Measurements from ENCODE around the gene DAAM1. TPM values are rescaled to one million over a fixed set of nuclear protein-coding genes. Genes with fewer than 3 reads are reported as not detected.

The DAAM1 gene
- total RNA-seq, 3 donors from 2014 or later (not counting 1 experiment from before 2014, with no cell fraction given): 10.9 to 31.4 (median 12.6) TPM

DNA sequence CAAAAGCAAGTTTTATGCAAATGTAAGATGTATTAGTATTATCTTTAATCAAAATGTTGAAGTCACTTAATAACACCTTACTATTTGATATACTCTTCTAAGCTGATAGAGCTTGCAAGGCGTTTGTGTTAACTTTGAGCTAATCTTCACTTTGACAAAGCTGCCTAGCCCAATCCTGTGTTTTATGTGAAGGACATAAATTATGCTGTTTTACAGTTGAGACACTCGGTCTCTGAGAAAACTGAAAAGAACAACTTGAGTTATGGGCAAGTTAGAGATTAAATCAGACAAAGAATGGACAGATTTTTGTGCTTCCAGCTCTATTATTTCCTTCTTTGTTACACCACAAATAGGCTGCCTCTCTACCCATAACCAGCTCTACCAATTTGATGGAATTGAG is 42.0 kb upstream of the DAAM1 start:
- no peak for ATAC-seq

DNA sequence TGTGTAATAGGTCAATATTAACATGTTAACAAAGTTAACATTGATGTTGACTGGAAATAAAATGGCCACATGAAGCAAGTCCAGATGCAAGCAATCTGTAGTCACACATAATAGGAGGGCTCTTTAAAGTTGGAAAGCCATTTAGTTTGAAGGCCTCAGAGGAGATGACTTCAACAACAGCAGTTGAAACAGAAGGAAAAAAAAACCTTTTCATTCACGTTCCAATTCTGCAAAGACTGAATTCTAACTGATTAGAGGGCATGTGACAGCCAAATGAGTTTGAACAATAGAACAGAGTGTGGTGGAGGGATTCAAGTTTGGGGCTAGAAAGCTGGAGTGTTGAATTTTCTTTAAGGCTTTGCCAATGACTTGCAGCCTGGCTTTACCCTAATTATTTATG is 41.5 kb upstream of the DAAM1 start:
- WGBS (ENCODE audit: insufficient coverage): 89% methylated on average over 1 of the region's 1 CpG
- H3K27me3 Mint-ChIP-seq (ENCODE audit: low read depth in 2 of 2): no peaks in the 10 kb centered on the region
- H3K9me3 Mint-ChIP-seq: no peaks in the 10 kb centered on the region
- H3K9me3 ChIP-seq (ENCODE audit: control insufficient read depth, insufficient read depth, low read length): no peaks in the 10 kb centered on the region
- no peaks in the 10 kb centered on the region for H3K27me3 ChIP-seq (ENCODE audit: control insufficient read depth, insufficient read depth, low read length)
- no peak overlapping the region for H3K27ac Mint-ChIP-seq
- intact Hi-C loops (cut with micrococcal nuclease): no loop called here
- no peak overlapping the region for H3K4me3 ChIP-seq (ENCODE audit: low read length)
- no peak overlapping the region for H3K27ac ChIP-seq (ENCODE audit: low read length)
- no peaks in the 10 kb centered on the region for H3K4me1 ChIP-seq (ENCODE audit: control insufficient read depth, insufficient read depth, low read length)
- TF ChIP-seq, protein P1, sequence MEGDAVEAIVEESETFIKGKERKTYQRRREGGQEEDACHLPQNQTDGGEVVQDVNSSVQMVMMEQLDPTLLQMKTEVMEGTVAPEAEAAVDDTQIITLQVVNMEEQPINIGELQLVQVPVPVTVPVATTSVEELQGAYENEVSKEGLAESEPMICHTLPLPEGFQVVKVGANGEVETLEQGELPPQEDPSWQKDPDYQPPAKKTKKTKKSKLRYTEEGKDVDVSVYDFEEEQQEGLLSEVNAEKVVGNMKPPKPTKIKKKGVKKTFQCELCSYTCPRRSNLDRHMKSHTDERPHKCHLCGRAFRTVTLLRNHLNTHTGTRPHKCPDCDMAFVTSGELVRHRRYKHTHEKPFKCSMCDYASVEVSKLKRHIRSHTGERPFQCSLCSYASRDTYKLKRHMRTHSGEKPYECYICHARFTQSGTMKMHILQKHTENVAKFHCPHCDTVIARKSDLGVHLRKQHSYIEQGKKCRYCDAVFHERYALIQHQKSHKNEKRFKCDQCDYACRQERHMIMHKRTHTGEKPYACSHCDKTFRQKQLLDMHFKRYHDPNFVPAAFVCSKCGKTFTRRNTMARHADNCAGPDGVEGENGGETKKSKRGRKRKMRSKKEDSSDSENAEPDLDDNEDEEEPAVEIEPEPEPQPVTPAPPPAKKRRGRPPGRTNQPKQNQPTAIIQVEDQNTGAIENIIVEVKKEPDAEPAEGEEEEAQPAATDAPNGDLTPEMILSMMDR (IDR thresholded peaks at IDR 0.05): no peak
- H3K4me3 Mint-ChIP-seq: no peak overlapping the region
- DNase-seq: no peak
- H3K36me3 ChIP-seq (ENCODE audit: control insufficient read depth, insufficient read depth, low read length): no peaks in the 10 kb centered on the region
- ATAC-seq: no peak
- H3K4me1 Mint-ChIP-seq: peaks cover 0 to 4% of the 10 kb centered on the region in 2 donors
- no peaks in the 10 kb centered on the region for H3K36me3 Mint-ChIP-seq

More for the DNA sequence above, 42.0 kb upstream of the DAAM1 start:
- intact Hi-C loops (cut with micrococcal nuclease): no loop called here
- no peak overlapping the region for H3K4me3 Mint-ChIP-seq
- WGBS (ENCODE audit: insufficient coverage): 81% methylated on average over 2 of the region's 2 CpGs
- no peak overlapping the region for H3K27ac ChIP-seq (ENCODE audit: low read length)
- H3K27ac Mint-ChIP-seq: no peak overlapping the region
- H3K27me3 ChIP-seq (ENCODE audit: control insufficient read depth, insufficient read depth, low read length): no peaks in the 10 kb centered on the region
- no peaks in the 10 kb centered on the region for H3K9me3 Mint-ChIP-seq
- H3K27me3 Mint-ChIP-seq (ENCODE audit: low read depth in 2 of 2): no peaks in the 10 kb centered on the region
- no peak overlapping the region for H3K4me3 ChIP-seq (ENCODE audit: low read length)
- TF ChIP-seq, protein P1 (IDR thresholded peaks at IDR 0.05): no peak
- H3K36me3 Mint-ChIP-seq: no peaks in the 10 kb centered on the region
- DNase-seq: no peak
- H3K4me1 ChIP-seq (ENCODE audit: control insufficient read depth, insufficient read depth, low read length): no peaks in the 10 kb centered on the region
- peaks cover 0 to 4% of the 10 kb centered on the region in 2 donors for H3K4me1 Mint-ChIP-seq
- H3K36me3 ChIP-seq (ENCODE audit: control insufficient read depth, insufficient read depth, low read length): no peaks in the 10 kb centered on the region
- no peaks in the 10 kb centered on the region for H3K9me3 ChIP-seq (ENCODE audit: control insufficient read depth, insufficient read depth, low read length)

DNA sequence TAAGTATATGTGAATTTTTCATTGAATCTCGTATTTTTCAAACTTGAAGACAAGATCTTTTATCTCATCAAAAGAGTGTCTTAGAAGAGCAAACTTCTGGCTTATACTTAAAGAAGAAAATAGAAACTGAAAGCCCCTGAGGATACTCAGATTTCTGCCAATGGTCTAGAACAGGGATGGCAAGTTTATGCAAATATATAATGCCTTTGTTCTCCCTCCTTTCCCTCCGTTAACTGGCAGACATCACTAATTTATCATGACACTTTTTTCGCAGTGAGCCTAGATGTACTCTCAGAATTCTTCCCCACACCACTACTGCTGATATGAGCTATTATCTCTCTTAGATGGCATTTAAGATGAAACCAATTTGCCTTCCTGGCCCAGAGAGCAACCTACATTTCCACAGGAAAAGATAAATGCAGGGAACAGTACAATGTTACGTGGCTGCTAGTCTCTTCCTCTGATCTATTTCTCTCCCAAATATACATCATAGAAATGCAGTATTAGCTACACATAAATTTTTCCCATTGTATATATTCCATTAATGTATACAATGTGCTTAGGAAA is 40.0 kb upstream of the DAAM1 start:
- H3K4me1 ChIP-seq (ENCODE audit: control insufficient read depth, insufficient read depth, low read length): no peaks in the 10 kb centered on the region
- no peak for ATAC-seq
- no peak overlapping the region for H3K4me3 ChIP-seq (ENCODE audit: low read length)
- intact Hi-C loops (cut with micrococcal nuclease): no loop called here
- Mint-ChIP-seq H3K4me1 (peaks cover 0 to 4% of the 10 kb centered on the region in 2 donors), H3K9me3 (no peaks in the 10 kb centered on the region), H3K27me3 (ENCODE audit: low read depth in 2 of 2) (no peaks in the 10 kb centered on the region), H3K27ac (no peak overlapping the region), H3K36me3 (no peaks in the 10 kb centered on the region), H3K4me3 (no peak overlapping the region)
- WGBS (ENCODE audit: insufficient coverage): 72% methylated on average over 3 of the region's 4 CpGs
- no peaks in the 10 kb centered on the region for H3K9me3 ChIP-seq (ENCODE audit: control insufficient read depth, insufficient read depth, low read length)
- H3K36me3 ChIP-seq (ENCODE audit: control insufficient read depth, insufficient read depth, low read length): no peaks in the 10 kb centered on the region
- no peak for DNase-seq
- H3K27me3 ChIP-seq (ENCODE audit: control insufficient read depth, insufficient read depth, low read length): no peaks in the 10 kb centered on the region
- H3K27ac ChIP-seq (ENCODE audit: low read length): no peak overlapping the region
- TF ChIP-seq, protein P1 (IDR thresholded peaks at IDR 0.05): no peak

DNA sequence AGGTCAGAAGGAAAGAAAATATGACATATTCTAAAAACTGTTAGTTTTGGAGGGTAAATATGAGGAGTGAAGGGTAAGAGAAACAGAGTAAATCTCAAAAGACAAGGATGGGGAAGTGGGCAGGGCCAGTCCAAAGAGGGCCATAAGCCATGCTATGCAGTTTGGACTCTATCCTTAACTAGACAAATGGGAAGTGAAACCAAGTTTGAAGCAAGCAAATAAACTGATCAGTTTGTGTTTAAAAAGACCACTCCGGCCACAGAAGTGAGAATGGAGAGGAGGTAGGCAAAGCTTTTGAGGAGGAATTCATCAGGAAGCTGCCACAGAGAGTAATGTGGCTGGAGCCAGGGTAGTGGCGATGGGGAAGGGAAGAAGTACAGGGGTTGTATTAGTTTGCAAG is 37.5 kb upstream of the DAAM1 start:
- Mint-ChIP-seq H3K27ac (no peak overlapping the region), H3K36me3 (no peaks in the 10 kb centered on the region)
- H3K27ac ChIP-seq (ENCODE audit: low read length): no peak overlapping the region

More for the DNA sequence above, 37.5 kb upstream of the DAAM1 start:
- H3K27me3 Mint-ChIP-seq (ENCODE audit: low read depth in 2 of 2): no peaks in the 10 kb centered on the region
- DNase-seq (no peak), ATAC-seq (no peak)
- no peak overlapping the region for H3K4me3 Mint-ChIP-seq
- Histone ChIP-seq H3K4me3 (ENCODE audit: low read length) (no peak overlapping the region), H3K27me3 (ENCODE audit: control insufficient read depth, insufficient read depth, low read length) (no peaks in the 10 kb centered on the region), H3K9me3 (ENCODE audit: control insufficient read depth, insufficient read depth, low read length) (no peaks in the 10 kb centered on the region), H3K36me3 (ENCODE audit: control insufficient read depth, insufficient read depth, low read length) (no peaks in the 10 kb centered on the region), H3K4me1 (ENCODE audit: control insufficient read depth, insufficient read depth, low read length) (no peaks in the 10 kb centered on the region)
- H3K4me1 Mint-ChIP-seq: peaks cover 0 to 9% of the 10 kb centered on the region in 2 donors
- intact Hi-C loops (cut with micrococcal nuclease): no loop called here
- TF ChIP-seq, protein P1 (IDR thresholded peaks at IDR 0.05): no peak
- 63% methylated on average over 2 of the region's 2 CpGs for WGBS (ENCODE audit: insufficient coverage)
- H3K9me3 Mint-ChIP-seq: no peaks in the 10 kb centered on the region

All from natural killer cell (primary cell).